ENCODE measurements around the gene CHPF2. TPM values are rescaled to one million over a fixed set of nuclear protein-coding genes. Genes with fewer than 3 reads are reported as not detected.
A peak's percentile ranks its signal among the peaks of the same experiment; 100 is the strongest.

The CHPF2 gene
- total and polyA plus RNA-seq, 2 of the 13 experiments (the other 11 are each of a cell fraction or from before 2014, with no cell fraction given), result 15.4 to 21.5 TPM

GRCh38 chr7:151248346-151249033 lies 16.2 kb downstream of the CHPF2 start, which contains the start of gene SMARCD3 (continued):
- TF ChIP-seq UBTF (CRISPR knock-in tag; IDR thresholded peaks at IDR 0.05), result peak; percentile 67; the same call in 1 of the 2 replicates
- TF ChIP-seq MAZ (IDR thresholded peaks at IDR 0.05; ENCODE audit: borderline replicate concordance, low read depth, low read length), result no peak
- TF ChIP-seq MAZ (CRISPR knock-in tag; IDR thresholded peaks at IDR 0.05; ENCODE audit: low read depth), result peak; percentile 64; the same call in 1 of the 2 replicates
- 0 out of 2 replicates have a peak, but pooled peaks have one; percentile 22 for TF ChIP-seq HDAC1 (CRISPR knock-in tag; IDR thresholded peaks at IDR 0.05)
- TF ChIP-seq ZNF558 (CRISPR knock-in tag; IDR thresholded peaks at IDR 0.05; ENCODE audit: borderline replicate concordance), result 0 out of 2 replicates have a peak, but pooled peaks have one; percentile 19
- 0 out of 2 replicates have a peak, but pooled peaks have one; percentile 49 for TF ChIP-seq ZSCAN21 (CRISPR knock-in tag; IDR thresholded peaks at IDR 0.05; ENCODE audit: borderline replicate concordance)
- 0 out of 2 replicates have a peak, but pooled peaks have one; percentile 36 for TF ChIP-seq ZNF687 (CRISPR knock-in tag; IDR thresholded peaks at IDR 0.05)
- no peak for TF ChIP-seq SMAD3 (CRISPR knock-in tag; IDR thresholded peaks at IDR 0.05)
- no peak for TF ChIP-seq ZNF44 (CRISPR knock-in tag; IDR thresholded peaks at IDR 0.05)
- peak; percentile 24; the same call in 1 of the 2 replicates for TF ChIP-seq PHF21A (CRISPR knock-in tag; IDR thresholded peaks at IDR 0.05)

Measured in HepG2 (cell line).